ENCODE results near the gene C1orf159.

DNA sequence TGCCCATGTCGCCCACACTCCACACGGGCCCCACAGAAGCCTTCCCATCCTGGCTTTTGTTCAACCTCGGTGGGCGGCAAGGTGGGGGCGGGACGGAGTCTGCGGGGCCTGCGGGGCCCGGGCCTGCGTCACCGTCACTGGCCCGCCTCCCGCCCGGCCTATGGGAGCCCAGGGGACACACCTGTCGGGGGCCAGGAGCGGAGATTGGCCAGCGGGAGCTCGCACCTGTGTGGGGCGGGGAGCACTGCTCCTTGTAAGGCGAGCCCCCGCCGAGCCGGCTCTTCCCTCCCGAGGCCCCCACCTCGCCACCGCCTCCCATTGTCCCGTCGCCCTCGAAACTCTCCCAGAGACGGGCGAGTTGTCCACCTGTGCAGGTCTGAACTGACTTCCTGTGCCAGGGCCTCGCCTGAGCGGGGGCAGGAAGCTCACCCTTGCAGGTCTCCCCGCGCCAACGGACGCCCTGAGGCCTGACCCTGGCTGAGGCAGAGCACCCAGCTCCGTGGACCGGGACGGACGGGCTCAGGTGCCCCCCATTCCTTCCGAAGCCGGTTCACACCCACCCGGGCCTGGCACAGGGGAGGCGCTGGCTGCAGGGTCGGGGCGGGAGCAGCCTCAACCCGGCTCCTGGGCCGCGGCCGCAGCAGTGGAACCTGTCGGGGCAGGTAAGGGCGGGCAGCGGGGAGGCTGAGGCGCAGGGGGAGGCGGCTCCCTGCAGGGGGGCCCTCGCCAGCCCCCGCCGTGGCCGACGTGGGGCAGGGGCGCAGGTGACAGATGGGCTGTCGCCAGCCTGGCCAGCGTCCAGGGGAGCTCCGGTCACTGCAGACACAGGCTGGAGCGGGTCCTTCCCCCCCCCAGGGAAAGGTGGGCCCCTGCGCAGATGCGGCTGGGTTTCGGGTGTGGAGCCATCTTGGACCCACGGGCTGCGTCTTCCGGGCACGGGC lies 47.0 kb upstream of the C1orf159 start:
- TF ChIP-seq HMG20B (CRISPR knock-in tag; IDR thresholded peaks at IDR 0.05), result no peak
- TF ChIP-seq, protein P1, sequence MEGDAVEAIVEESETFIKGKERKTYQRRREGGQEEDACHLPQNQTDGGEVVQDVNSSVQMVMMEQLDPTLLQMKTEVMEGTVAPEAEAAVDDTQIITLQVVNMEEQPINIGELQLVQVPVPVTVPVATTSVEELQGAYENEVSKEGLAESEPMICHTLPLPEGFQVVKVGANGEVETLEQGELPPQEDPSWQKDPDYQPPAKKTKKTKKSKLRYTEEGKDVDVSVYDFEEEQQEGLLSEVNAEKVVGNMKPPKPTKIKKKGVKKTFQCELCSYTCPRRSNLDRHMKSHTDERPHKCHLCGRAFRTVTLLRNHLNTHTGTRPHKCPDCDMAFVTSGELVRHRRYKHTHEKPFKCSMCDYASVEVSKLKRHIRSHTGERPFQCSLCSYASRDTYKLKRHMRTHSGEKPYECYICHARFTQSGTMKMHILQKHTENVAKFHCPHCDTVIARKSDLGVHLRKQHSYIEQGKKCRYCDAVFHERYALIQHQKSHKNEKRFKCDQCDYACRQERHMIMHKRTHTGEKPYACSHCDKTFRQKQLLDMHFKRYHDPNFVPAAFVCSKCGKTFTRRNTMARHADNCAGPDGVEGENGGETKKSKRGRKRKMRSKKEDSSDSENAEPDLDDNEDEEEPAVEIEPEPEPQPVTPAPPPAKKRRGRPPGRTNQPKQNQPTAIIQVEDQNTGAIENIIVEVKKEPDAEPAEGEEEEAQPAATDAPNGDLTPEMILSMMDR (IDR thresholded peaks at IDR 0.05 in 2 of 3, conservative IDR thresholded peaks at IDR 0.05 in 1 of 3; ENCODE audit: insufficient read depth in 2 of 3, low read depth in 1 of 3, low read length in 3 of 3), result no peak
- no peak for TF ChIP-seq SOX6 (IDR thresholded peaks at IDR 0.05)
- TF ChIP-seq, protein P2, sequence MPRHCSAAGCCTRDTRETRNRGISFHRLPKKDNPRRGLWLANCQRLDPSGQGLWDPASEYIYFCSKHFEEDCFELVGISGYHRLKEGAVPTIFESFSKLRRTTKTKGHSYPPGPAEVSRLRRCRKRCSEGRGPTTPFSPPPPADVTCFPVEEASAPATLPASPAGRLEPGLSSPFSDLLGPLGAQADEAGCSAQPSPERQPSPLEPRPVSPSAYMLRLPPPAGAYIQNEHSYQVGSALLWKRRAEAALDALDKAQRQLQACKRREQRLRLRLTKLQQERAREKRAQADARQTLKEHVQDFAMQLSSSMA (CRISPR knock-in tag; IDR thresholded peaks at IDR 0.05), result no peak
- TF ChIP-seq ZZZ3 (IDR thresholded peaks at IDR 0.05), result no peak
- TF ChIP-seq EP300 (IDR thresholded peaks at IDR 0.05; ENCODE audit: low read length), result no peak
- no peak for TF ChIP-seq JUND (IDR thresholded peaks at IDR 0.05; ENCODE audit: borderline replicate concordance, low read depth, low read length)
- TF ChIP-seq JUND (tag; IDR thresholded peaks at IDR 0.05; ENCODE audit: borderline replicate concordance, low read depth, low read length), result no peak
